LNCAP (cell line): ENCODE results near the gene PTPRD.

Experiments used
- TF ChIP-seq, protein P1 (sequence below): fragments of 450-650 bp; IDR thresholded peaks from 2 replicates; pipeline ENCODE4 v1.5.1; 2017; ENCODE audit warnings: mild to moderate bottlenecking

PTPRD gene

DNA sequence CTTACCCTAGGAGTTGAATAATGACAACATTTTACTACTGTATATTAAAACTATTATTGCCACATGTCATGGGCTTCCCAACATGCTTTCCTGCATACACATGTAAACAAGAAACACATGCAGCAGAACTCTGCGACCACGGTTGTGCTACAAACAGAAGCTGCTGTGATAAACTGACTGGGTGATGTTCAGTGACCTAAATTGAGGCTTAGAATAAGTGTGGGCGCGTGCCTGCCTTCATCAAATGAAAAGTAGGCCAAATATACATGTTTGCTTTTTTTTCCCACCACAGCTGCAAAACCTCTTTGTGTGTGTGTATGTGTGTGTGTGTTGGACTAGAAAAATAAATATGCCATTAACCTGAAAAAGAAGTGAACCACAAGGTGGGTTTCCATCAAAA is 1202.1 kb downstream of the PTPRD start:
- TF ChIP-seq, protein P1, sequence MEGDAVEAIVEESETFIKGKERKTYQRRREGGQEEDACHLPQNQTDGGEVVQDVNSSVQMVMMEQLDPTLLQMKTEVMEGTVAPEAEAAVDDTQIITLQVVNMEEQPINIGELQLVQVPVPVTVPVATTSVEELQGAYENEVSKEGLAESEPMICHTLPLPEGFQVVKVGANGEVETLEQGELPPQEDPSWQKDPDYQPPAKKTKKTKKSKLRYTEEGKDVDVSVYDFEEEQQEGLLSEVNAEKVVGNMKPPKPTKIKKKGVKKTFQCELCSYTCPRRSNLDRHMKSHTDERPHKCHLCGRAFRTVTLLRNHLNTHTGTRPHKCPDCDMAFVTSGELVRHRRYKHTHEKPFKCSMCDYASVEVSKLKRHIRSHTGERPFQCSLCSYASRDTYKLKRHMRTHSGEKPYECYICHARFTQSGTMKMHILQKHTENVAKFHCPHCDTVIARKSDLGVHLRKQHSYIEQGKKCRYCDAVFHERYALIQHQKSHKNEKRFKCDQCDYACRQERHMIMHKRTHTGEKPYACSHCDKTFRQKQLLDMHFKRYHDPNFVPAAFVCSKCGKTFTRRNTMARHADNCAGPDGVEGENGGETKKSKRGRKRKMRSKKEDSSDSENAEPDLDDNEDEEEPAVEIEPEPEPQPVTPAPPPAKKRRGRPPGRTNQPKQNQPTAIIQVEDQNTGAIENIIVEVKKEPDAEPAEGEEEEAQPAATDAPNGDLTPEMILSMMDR = no peak

DNA sequence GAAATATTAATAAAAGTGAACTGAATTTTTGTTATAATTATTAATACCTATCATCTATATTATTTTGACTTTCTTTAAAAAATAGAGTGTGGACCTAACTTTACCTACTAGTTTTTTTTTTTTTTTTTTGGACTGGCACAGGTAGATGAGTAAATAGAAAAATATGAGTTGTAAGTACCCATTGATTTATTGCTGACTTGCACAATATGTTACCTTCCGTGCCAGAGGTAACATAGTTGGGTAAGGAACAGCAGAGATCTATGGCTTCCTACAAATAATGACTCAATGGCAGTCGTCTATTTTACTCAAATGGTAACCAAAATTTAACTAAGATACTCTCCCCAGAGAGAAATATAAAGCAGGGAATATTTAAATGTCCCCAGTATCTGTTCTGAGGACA is 1212.8 kb downstream of the PTPRD start:
- TF ChIP-seq, protein P1 = no peak

DNA sequence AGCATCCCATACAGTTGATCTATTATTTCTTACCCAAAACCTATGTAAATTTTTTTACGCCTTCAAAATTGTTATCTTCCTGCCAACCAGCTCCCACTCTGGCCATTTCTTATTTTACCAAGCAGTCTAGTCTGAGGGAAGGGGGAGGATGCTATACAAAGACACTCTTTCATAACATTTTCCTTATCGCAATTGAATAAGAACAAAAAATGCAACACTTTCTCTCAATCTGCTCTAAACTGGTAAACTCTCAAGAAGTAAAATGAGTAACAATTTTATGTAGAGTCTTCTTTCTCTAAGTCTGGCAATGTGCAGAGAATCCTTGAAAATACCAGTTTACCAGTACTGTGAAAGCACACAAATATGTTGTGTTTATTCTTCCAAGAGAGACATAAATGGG is 1216.3 kb downstream of the PTPRD start:
- TF ChIP-seq, protein P1 = no peak

DNA sequence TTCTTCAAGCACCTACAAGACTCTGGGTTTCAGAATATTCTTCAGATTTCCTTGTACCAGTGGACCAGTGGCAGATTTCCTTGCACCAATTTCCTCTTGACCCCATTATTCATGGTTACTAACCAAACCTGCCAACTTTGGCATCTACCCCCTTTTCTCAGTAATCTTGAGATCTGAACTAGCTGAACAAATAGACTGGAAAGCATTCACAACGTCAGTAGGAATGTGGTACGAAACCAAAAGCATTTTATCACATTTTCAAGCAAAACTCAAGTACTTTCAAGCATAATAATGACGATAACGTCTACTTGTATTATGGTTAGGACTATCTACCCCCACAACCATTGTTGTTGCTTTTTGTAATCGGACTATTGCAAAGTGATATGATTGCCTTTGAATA is 1217.3 kb downstream of the PTPRD start:
- TF ChIP-seq, protein P1 = no peak

DNA sequence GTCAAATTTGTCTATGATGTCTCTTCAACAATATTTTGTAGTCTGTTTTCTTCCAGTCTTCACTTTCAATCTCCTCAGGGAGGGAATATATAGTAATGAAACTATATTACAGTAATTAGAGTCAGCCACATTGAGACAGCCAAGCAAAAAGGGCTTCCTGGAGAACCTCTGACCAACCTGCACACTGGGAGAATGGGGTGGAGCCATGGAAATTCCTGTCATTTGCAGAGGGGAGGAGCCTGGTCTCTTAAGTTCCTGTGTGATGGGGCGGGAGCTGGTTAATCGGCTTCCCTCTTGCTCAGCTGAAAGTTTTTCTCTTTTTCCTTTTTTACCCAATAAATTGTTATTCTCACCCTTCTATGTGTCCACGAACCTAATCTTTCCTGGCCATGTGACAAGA is 1220.0 kb downstream of the PTPRD start:
- TF ChIP-seq, protein P1 = no peak

DNA sequence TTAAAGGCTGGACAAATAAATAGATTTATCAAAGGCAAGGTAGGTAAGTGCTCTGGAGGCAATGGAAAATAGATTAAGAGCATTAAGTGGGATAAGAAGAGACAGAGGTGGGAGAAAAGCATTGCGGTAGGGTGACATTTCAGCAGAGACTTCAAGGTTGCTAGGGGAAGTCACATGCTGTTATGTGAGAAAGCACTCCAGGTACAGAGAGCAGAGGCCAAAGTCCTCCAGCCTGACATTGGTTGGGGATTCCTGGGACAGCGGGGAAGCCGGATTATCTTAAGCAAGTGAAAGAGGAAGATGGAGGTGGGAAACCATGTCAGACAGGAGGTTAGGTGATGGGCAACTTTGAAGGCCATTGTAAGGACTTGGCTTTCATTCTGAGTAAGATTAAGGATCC is 1222.9 kb downstream of the PTPRD start:
- TF ChIP-seq, protein P1 = no peak

DNA sequence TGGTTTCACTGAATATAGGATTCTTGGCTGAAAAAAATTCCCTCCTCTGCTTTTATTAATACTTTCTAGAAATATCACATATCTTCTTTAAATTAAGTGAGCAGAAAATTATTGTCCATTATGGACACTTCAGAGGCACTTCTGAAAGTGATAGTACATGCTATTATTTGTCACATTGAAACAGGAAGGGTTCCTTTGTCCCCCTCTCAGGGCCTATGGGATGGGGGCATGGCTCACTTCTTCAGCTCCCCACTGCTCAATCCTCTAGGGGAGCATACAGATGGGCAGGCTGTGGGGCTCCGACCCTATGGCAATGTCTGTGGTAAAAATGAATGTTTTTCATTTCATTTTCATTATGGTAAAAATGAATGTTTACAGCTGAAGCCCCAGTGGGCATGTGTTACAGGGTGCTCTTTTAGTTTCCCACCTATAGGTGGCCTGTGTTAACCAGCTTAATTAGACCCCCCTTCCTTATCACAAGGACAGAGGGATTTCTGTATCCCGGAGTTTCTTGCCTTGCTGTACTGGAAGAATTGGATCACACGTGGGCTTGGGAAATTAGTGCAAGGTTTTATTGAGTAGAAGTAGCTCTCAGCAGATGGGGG is 1225.2 kb downstream of the PTPRD start:
- TF ChIP-seq, protein P1 = no peak

DNA sequence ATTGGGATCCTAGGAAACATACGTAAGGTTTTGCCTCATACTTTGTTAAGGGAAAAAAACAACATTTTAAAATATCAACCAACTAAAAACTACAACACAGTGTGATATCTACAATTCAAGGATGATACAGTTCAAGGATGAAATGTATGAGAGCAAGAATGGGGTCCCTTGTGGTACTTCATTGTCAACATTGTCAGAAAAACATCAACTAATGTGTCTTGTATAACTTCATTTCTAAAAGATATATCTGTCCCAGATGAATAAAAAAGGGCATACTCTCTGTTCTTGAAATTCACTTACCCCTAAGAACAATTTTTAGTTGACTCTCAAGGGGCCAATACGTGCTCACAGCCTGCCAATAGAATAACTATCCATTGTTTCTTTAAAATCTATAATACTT is 1250.5 kb downstream of the PTPRD start:
- TF ChIP-seq, protein P1 = no peak
